ENCODE results near the gene AIF1L.

- TF ChIP-seq CTCF (IDR thresholded peaks at IDR 0.05; ENCODE audit: insufficient read depth, low read length, poor library complexity, severe bottlenecking) (no peak), EZH2phosphoT487 (conservative IDR thresholded peaks at IDR 0.05; ENCODE audit: low read length) (no peak)
These were observed 17.8 kb downstream of the AIF1L start for GRCh38 chr9:131114084-131114535.
